ENCODE measurements around the gene GAR1.
"Not testable (repeated sequence)": the region's sequence is repeated elsewhere in the genome, so short reads cannot be mapped to it uniquely, and the experiment has no call there.

GAR1 gene

DNA sequence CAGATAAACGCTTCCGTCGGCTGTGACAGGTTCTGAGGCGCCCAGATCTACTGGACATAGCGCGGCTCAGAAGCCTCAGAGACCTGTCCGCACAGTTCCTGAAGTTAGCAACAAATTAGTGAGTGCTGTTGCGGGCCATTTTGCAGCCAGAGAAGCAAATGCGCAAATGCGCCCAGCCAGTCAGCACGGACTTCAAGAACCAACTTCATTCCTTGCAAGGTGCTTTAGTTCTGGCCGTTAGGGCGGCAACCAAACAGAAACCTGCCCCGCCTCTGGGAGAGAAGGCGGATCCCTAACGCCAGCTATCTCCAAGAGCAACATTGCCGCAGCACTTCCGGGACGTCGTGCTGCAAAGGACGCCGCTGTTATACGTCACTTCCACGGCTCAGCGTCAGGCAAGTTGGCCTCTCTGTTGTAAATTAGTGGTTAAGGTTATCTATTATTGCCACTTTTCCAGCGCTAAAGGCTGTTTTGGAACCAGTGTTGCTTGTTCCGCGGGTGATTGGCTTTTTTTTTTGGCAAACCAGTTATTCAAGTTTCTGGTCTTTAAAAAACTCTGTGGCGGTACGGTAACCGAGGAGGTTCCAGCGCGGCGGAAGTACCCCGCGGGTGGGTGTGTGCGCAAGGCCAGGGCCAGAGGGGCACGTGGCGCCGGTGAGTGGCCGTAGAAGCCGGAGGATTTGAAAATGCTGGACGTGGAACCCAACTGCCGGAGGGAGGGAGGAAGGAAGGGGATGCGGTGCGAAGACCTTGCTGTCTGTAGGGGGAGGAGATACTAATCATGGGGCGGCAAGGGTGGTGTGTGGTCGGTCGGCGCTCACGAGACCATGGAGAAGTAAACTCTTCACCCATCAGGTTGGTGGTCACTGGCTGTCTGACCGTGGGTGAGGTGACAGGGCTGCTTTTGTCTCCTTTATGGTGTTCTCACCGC is at the start of gene GAR1:
Gene GAR1 (plus strand): TSS at position 612 of the 931 bp plus-strand sequence. CDS start 403 bp downstream, outside the sequence.
- DNase-seq (ENCODE audit: low spot score), result peak; percentile 96

DNA sequence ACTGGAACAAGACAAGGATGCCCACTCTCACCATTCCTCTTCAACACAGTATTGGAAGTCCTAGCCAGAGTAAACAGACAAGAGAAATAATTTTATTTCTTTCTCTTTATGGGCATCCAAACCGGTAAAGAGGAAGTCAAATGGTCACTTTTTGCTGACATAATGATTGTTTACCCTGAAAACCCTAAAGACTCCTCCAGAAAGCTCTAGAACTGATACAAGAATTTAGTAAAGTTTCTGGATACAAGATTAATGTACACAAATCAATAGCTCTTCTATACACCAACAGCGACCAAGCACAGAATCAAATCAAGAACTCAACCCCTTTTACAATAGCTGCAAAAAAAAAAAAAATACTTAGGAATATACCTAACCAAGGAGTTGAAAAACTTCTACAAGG is 33.5 kb upstream of the GAR1 start:
- DNase-seq (ENCODE audit: low spot score), result not testable (repeated sequence)

- DNase-seq (ENCODE audit: low spot score), result no peak
Measured at GRCh38 chr4:109786846-109787245, 28.7 kb upstream of the GAR1 start.

- DNase-seq (ENCODE audit: low spot score), result no peak
Measured at GRCh38 chr4:109787807-109788206, 27.8 kb upstream of the GAR1 start.

DNA sequence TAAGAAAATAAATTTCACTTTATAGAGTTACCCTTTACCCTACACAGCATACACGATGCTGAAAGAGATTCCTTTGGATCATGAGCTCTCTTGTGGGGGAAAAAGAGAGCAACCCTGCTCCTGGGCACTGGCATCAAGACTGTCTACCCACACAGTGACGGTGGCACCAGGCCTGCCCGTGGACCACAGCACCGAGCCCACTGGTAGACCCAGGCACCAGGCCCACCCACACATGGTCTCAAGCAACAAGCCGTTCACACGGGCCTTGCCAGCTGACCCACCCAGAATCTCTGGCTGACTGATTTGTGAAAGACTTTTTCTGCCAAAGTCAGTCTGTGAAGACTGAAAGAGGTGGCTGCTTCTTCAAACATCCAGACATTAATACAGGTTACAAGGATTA is 20.5 kb upstream of the GAR1 start:
- DNase-seq (ENCODE audit: low spot score), result no peak

GRCh38 chr4:109798866-109799265 is 16.7 kb upstream of the GAR1 start:
- no peak for DNase-seq (ENCODE audit: low spot score)

DNA sequence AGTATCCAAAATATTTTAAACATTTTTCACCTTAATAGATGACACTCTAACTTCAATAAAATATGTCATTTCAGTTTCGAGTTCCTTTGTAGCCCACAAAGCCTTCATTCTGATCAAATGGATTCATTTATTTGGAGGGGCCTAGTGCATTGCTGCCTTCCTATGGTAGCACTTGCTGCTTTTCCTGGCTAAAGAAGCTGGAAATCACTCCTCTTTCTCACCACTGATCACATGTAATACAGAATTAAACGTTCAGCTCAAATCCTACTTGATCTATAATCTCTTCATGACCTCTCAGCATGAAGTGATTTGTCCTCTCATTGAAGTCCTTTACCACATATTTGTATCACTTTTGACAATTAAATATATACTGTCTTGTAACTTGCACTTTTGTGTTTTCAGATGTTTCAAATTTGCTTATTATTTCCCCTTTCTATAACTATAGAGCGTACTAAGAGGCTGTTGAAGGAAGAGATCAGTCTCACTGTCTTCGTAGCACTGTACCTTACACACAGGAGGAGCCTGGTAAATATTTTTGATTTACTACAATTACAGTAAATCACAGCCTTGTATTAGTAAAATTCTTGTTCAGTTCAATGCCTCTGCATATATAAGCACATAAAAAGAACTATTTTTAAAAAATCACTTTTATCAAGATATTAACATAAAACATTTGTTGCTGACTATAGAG is 14.3 kb upstream of the GAR1 start:
- peak; percentile 21 for DNase-seq (ENCODE audit: low spot score)

DNA sequence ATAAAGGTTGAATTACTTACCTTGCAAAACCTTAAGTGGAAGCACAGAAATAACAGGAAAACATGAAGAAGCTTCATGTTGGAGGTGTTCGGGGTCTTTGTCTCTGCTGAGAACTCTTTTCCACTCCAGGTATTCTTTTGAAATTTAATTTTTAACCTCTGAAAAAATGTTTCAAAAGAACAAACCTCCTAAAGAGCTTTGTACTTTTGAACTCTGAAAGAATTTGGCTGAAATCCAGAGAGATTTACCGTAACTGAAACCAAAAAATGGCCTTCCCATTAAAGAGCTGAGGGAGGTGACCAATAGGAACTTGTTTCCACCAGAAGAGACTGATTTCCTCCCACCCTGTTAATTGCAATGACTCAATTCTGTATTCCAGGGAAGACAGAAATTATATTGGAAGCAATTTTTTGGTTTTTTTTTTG is 13.7 kb upstream of the GAR1 start, which contains the start of gene CFI:
Gene CFI (minus strand): TSS at position 105 of the 425 bp plus-strand sequence. CDS start 28 bp downstream, at position 77.
- peak; percentile 74 for DNase-seq (ENCODE audit: low spot score)

GRCh38 chr4:109803924-109804571 is 11.5 kb upstream of the GAR1 start:
- peak; percentile 66 for DNase-seq (ENCODE audit: low spot score)

DNA sequence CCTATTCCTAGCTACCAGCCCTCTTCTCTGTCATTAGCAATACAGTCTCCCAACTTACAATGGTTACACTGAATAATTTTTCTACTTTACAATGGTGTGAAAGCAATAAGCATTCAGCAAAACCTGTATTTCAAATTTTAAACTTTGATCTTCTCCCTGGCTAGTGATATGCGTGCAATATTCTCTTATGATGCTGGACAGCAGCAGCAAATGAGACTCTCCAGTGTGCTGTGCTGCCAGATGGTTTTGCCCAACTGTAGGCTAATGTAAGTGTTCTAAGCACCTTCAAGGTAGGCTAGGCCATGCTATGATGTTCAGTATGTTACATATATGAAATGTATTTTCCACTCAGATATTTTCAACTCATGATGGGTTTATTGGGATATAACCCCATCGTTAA is 5.9 kb upstream of the GAR1 start:
- DNase-seq (ENCODE audit: low spot score), result no peak

DNA sequence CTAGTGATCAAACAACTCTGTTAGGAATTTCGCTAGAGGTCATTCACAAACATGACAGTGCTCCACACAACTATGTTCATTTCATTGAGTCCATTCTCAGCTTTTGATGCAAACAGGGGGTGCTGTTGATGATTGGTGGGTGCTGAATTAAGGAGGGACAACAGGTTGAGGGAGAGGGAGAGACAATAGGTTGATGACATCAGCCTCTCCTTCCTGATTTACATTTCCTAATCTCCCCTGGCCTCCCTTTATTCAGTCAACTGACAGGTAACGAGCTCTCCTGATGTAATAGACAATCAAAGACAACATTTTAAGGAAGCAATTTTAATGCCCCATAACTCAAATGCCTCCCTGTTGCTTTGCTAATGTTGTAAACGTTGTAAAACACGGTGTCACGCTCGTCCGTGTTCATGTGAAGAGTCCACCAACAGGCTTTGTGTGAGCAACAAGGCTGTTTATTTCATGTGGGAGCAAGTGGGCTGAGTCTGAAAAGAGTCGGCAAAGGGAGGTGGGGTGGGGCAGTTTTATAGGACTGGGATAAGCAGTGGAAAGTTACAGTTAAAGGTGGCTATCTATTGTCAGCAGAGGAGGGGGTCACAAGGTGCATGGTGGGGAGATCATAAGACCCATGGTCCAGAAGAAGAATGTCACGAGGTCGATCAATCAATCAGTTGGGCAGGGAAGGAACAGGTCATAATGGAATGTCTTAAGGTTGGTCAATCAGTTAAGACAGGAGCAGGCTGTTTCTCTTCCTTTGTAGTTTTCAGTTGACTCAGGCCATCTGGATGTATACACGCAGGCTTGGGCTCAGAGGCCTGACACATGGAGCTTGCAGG is 4.8 kb upstream of the GAR1 start:
- no peak for DNase-seq (ENCODE audit: low spot score)

DNA sequence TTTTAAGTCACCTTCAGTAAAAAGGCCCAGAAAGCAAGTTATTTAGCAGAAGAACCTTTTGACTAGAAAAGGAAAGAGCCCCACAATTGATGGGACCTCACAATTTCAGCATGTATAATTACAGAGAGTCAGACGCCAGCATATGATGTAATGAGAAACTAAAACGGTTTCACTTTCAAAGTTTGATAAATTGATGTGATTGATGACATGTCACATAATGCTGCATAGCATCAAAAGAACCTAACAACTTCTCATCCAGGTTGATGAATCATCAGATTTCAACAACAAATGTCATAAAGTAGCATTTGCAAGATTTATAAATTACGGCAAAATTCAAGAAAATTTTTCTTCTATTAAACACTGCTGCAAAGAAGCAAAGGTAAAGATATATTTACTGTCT is 3.9 kb upstream of the GAR1 start:
- DNase-seq (ENCODE audit: low spot score), result no peak

DNA sequence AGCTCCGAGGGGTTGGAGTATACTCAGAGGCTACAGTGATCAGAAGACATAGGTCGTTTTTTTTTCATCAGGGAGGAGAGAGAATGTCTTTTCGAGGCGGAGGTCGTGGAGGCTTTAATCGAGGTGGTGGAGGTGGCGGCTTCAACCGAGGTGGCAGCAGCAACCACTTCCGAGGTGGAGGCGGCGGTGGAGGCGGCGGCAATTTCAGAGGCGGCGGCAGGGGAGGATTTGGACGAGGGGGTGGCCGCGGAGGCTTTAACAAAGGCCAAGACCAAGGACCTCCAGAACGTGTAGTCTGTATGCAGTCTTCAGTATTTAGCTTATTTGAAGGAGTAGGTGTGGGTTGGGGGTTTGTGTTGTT is 500 bp downstream of the GAR1 start:
- DNase-seq (ENCODE audit: low spot score), result peak; percentile 17

DNA sequence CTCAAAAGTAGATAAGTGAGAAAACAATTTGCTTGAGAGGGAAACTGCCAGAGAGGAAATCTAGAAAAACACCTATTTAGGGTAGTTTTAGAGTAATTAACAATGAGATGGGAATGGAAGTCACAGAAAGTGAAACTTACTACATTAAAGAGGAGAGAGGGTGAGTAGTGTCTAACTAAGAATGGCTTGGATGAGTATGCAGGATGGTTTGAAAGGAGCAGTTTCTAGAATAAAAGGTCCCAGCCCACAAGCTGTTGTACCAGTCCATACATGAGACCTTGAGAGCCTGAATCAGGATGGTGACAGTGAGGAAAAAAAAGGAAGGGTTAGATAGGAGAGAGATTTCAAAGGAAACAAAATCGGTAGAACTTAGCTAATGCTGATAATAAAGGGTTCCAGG is 1.3 kb downstream of the GAR1 start:
- no peak for DNase-seq (ENCODE audit: low spot score)

DNA sequence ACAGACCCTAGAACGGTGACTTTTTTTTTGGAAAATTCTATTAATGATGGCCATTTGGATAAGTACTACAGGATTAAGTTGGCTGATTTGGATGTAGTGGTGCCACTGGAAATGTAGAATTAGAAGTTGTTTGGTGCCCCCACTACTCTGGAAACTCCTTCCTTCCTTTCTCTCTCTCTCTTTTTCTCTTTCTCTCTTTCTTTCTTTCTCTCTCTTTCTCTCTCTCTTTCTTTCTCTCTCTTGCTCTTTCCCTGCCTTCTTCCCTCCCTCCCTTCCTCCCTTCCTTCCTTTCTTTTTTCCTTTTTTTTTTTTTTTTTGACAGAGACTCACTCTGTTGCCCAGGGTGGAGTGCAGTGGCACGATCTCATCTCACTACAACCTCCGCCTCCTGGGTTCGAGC is 2.7 kb downstream of the GAR1 start:
- no peak for DNase-seq (ENCODE audit: low spot score)

DNA sequence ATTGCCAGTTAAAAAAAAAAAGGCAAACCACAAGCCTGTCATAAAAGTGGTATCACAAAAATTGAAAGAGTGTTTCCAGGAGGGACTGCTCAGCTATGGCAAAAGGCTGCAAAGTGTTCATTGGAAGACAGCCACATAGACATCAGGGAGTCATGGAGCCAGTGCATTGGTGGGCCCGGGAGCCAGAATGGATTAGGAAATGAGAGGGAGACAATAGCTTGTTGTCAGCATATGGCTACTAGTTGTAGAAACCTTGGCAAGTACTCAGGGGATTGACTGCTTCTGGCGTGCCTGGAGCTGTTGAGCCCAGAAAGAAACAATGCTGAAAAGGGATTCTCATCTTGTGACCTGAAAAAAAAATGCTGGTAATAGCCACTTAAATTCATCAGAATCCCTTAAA is 5.0 kb downstream of the GAR1 start:
- no peak for DNase-seq (ENCODE audit: low spot score)

- DNase-seq (ENCODE audit: low spot score), result no peak
Measured at GRCh38 chr4:109821185-109821584, 5.6 kb downstream of the GAR1 start.

DNA sequence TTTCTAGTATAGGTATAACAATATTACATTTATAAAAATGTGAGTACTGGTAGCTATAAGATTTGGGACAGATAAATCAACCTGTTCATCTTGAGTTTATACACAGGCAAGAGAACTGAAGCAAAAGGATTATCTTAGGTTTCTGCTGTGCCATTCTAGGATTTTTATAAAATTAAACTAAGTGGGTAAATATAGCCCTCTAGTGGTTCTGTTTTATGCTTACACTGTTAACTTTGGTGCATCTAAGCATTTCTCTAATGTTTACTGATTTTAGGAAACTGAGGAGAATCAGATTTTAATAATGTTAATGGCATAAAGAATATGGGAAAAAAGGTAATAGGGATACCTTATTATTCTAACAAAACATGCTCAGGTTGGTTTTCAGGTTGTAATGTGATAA is 11.2 kb downstream of the GAR1 start:
- DNase-seq (ENCODE audit: low spot score), result peak; percentile 20

- no peak for DNase-seq (ENCODE audit: low spot score)
Measured at GRCh38 chr4:109827672-109828071, 12.1 kb downstream of the GAR1 start, which contains the start of gene RRH. TSS of gene RRH (plus strand) at chr4:109827972. CDS start at chr4:109828028, 56 bp downstream.

DNA sequence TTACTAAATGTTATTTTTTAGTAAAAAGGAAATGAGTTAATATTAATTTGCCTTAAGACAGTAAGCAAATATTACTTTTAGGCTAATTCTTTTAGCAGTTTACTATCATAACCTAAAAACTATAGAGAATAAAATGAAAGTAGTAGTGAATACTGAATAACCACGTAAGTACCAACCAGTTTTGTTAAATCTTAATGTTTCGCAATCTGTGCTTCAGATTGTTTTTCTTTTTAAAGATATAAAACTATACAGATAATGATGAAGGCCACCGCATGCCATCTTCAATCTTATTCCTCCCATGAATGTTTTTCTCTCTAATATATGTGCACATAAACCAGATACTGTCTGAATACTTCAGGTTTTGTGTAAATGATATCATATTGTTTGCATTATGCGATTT is 18.2 kb downstream of the GAR1 start:
- DNase-seq (ENCODE audit: low spot score), result no peak

DNA sequence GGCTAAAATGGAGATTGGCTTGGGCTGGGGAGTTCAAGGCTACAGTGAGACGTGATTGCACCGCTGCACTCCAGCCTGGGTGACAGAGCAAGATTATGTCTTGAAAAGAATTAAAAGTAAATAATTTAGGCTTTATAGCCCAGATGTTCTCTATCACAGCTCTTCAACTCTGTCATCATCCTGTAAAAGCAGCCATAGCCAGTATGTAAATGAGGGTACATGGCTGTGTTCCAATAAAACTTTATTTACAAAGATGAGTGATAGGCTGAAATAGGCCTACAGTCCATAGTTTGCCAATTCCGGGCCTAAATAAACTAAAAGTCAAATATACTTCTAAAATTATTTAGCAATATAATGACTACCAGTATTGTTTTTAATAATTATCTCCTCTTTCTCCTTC is 21.4 kb downstream of the GAR1 start:
- no peak for DNase-seq (ENCODE audit: low spot score)

Data from kidney tubule cell (primary cell).